HG02678 (cell line): Measurements from ENCODE around the gene ZBTB7A.

Experiments used
- ATAC-seq: cut with Tn5 transposase; IDR thresholded peaks from one replicate; pipeline ENCODE4 v1.9.1; 2021; ENCODE audit warnings: mild to moderate bottlenecking, moderate library complexity; ENCODE audit not compliant: unreplicated experiment

ZBTB7A gene

DNA sequence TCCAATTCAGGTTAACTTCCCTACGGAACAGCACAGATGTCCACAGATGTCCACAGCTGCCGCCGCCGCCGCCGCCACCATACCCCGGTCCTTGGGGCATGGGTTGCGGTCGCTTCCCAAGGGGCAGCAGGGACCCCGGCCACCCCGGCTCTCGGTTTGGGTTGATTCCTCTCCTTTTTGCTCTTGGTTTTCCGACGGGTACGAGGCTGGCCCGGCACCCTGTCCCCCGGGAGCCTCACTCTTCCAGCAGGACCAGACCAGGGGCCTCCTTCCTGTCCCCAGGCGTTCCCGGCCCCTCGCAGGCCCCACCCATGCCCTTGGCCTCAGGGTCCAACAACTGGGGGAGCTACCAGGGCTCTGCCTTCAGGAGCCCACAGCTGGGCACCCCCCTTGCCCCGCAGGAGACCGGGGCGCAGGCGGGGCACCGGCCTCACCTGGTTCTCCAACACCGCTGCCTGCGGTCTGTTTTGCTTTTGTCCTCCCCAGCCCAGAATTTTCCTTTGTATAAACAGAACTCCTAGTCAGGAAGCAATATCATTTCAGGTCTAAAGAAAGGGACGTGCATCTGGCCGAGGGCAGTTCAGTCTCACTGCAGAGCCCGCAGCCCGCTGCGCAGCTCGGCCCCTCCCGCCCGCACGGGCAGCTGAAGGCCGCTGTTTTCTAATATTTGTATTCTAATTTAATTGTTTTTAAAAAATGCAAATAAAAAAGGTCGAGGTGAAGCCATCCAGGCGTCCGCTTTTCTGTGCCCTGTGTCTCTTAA, 27.9 kb downstream of the ZBTB7A start:
- ATAC-seq, result no peak

DNA sequence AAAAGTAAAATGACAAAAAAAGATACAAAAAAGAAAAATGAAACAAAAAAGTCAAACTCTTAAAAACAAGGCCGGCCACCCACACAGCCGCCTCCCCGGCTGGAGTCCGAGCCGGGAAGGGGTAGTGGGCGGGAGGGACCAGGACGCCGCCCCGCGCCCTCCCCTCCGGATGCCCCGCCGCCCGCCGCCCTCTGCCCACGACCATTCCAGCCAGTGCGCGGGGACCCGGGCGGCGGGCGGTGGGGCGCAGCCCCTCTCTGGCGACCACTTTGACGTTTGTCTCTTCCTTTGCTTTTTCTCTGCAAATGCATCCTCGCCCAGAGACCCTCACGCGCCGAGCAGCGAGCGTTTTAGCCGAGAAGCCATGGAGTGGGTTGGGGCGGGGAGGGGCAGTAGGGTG, 28.6 kb downstream of the ZBTB7A start:
- no peak for ATAC-seq

DNA sequence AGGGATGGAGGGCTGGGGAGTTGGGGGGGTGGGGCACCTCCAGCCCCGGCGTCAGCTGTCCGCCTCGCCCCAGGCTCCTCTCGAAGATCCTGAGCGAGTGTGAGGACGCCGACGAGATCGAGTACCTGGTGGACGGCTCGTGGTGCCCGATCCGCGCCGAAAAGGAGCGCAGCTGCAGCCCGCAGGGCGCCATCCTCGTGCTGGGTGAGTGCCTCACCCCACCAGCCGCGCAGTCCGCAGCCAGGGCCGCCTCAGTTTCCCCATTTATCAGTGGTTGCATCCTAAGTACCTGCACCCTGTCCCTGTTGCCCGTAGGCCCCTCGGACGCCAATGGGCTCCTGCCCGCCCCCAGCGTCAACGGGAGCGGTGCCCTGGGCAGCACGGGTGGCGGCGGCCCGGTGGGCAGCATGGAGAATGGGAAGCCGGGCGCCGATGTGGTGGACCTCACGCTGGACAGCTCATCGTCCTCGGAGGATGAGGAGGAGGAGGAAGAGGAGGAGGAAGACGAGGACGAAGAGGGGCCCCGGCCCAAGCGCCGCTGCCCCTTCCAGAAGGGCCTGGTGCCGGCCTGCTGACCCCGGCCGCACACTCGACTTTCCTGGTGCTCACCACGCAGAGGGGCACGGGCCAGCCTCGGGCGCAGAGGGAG, 29.3 kb downstream of the ZBTB7A start:
- no peak for ATAC-seq

DNA sequence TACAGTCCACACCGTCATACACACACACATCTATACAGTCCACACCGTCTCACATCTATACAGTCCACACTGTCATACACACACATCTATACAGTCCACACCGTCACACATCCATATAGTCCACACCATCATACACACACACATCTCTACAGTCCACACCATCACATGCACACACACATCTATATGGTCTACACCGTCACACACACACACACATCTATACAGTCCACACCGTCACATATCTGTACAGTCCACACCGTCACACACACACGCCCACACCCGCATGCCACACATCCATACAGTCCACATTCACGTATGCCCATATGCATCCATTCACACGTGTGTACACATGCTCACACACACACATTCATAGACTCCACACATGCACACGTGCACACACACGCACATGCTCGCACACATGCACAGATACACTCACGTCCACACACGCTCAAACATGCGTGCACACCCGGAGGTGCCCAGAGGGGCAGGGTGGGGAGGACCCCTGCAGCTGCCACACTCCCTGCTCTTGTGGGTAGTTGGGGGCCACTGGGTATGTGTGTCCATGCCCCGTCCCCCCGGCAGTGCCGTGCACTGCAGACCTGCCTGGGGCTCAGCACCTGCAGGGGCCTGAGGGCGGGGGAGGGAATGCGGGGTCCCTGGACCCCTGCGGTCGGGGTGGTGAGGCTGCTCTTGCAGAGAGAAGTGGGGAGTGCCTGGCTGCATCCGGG, 30.0 kb downstream of the ZBTB7A start:
- ATAC-seq, result no peak

DNA sequence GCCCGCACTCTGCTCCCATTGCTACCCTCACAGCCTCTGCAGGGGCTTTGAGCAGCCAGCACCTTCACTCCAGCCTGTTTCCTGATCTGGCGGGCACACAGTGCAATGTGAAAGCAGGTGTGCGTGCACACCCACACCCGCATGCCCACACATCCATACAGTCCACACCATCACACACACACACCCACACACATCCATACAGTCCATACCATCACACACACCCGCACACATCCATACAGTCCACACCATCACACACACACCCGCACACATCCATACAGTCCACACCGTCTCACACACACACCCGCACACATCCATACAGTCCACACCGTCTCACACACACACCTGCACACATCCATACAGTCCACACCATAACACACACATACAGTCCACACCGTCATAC, 31.1 kb downstream of the ZBTB7A start:
- no peak for ATAC-seq

DNA sequence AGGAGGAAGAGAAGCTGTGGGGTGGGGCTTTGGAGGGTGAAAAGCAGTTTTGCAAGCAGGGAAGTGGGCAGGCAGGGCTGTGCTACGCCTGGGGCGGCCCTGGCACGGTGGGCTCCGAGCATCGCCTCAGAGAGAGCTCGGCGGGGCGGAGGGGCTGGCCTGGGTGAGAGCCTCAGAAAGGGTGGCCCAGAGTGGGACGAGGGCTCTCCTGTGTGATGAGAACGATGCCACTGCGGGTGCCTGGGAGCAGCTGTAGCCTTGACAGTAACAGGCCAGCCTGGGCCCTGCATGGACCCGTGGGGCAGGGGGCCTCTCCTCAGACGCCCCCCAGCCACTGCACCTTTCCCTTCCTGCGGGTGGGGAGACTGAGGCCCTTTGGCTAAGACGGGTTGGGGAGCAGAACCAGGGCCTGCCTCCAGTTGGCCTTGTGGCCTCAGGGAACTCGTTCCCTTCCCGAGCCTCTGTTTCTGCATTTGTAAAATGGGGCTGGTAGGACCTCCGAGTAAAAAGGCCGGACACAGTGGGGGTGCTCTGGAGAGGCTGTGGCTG, 31.6 kb downstream of the ZBTB7A start:
- ATAC-seq, result no peak

DNA sequence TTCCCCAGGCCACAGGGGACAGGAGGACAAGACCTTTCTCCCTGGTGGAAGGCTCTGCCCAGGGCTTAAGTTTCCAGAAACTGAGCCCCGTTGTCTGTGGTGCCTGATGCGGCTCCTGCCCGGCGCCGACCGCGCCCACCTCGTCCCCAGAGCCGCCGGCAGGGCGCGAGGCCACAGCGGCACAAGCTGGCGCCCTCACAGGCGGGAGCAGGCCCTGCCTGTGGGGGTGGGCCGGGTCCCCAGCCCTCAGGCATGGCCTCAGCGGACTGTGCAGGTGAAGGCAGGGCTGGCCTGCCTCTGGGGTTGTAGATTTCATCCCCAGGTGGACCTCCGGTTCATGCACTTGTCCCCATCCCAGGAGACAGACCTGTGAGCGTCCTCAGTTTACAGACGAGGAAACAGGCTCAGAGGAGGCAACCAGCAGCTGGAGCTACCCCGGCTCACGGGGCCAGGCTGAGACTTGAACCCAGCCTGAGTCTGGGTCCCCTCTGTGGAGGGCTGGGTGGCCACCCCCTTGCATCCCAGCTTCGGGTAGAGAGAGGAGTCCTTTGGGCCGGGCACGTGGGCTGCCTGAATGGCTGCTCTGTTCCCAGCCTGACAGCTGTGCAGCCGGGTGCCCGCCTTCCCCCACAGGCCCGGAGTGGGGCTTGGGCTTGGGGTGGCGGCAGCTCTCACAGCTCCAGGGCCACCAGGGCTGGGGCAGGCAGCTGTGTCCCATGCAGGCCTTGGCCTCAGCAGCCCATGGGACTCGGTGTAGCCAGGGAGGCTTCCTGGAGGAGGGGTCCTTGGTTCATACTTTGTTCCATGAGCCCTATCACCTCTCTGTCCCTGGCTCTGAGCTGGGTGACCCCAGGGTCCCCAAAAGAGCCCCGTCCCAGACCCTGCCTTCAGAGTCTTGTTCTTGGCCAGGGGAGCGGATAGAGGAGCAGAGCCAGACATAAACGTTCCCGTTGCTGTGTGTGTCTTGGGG, 32.4 kb downstream of the ZBTB7A start:
- ATAC-seq, result no peak

DNA sequence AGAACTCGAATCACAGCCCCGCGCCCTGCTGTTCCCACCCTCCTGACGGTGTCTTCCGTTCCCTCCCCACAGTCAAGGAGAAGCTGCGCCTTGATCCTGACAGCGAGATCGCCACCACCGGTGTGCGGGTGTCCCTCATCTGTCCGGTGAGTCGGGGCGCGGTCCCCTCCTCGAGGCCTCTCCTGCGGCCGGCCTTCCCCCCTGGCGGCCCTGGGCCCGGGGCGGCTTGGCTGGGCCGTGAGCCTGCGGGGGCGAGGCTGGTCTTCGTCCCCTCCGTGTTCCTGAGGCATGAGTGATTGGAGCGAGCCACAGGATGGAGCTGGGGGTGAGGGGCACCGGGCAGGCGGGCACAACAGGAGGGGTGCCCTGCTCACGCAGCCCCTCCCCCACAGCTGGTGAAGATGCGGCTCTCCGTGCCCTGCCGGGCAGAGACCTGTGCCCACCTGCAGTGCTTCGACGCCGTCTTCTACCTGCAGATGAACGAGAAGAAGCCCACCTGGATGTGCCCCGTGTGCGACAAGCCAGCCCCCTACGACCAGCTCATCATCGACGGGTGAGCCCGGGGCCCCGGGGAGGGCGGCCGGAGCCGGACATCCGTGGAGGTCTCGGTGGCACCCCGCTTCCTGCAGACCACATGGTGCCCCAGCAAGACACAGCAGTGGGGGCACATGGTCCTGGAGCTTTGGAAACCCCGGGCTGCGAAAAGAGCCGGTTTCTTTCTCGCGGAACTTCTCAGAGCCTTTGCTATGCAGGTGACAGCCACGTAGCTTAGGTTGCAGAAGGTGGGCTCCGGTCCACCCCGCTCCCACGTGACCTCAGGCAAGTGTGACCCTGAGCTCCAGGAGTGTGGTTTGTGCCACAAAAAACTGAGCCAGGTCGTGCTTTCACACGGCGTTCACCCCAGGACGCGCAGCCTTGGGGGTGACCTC, 33.4 kb downstream of the ZBTB7A start:
- ATAC-seq, result no peak

DNA sequence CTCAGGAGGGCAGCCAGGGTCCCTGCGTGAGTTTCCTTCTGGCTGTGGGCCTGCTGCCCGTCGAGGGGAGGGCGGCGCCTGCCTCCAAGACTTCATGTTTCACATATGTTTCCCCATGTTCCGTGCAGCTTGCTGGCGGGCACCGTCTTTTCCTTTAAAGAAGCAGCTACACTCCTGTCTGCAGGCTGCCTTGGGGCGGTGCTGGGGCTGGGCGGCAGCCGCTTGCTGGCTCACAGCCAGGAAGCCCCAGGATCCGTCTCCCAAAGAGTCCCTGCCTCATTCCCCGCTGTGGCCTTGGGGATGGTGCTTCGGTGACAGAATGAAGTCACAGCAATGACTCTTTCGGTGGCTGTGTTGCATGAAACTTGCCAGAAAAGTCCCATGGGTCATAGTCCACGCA, 34.3 kb downstream of the ZBTB7A start:
- no peak for ATAC-seq

DNA sequence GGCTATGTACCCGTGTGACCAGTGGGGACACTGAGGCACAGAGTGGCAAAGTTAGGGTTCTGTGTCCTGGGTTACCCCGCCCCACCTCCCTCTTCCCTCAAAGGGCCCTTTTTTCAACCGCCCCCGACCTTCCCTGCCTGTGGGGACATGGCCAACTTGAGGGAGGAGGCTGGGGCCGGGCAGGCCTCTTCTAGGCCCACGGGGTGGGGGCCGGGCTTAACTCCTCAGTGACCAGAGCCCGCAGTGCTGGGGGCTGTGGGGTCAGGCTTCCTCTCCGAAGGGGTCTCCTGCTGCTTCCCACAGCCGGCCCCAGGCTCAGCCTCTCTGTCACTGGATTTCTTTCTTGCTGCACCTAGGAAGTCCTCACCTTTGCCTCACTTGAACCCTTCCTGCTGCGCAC, 35.3 kb downstream of the ZBTB7A start:
- ATAC-seq, result no peak

DNA sequence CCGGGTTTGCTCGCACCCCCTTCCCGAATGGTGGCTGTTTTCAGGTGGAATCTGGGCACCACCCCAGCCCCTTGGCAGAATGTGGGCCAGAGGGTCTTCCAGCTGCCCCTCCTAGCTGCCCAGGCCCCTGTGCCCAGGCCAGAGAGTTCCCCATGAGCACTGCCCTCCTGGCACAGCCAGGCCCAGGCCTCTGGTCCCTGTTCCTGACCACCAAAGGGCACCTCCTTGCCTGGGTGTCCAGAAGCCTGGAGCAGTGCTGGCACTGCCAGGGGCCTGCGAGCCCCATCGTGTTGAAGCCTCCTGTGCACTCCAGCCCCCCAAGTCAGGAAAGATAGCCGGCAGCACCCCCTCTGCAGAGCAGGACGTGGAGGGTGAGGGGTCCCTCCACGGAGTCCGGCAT, 35.7 kb downstream of the ZBTB7A start:
- no peak for ATAC-seq

DNA sequence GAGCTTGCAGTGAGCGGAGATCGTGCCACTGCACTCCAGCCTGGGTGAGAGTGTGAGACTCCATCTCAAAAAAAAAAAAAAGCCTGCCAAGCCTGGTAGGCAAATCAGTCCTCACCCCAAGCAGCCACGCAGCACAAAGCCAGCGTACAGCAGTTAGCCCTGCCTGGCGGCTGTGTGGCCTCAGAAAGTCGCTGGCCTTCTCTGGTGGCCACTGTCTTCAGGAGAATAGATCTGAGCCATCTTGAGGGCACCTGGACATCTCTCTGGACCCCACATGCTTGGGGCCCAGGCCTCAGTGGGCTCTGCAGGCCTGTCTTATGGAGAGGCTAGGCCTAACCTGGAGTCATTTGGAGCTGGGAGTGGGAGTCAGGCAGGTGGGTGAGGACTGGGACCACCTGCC, 36.1 kb downstream of the ZBTB7A start:
- ATAC-seq, result no peak

DNA sequence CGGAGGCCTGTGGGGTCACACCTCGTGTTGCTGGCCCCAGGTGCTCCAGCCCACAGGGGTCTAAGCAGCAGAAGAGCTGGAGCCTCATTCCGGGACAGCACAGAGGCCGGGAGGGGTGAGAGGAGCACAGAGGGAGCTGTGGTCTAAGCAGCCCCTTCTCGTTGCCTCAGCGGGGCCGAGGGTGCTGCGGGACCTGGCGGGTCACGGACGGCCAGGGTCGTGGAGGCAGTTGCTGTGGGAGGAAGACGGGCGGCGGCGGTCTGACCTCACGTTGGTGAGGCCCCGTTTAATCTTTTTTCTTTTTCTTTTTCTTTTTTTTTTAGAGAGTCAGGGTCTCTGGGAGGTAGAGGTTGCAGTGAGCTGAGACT, 37.5 kb downstream of the ZBTB7A start:
- ATAC-seq, result no peak

DNA sequence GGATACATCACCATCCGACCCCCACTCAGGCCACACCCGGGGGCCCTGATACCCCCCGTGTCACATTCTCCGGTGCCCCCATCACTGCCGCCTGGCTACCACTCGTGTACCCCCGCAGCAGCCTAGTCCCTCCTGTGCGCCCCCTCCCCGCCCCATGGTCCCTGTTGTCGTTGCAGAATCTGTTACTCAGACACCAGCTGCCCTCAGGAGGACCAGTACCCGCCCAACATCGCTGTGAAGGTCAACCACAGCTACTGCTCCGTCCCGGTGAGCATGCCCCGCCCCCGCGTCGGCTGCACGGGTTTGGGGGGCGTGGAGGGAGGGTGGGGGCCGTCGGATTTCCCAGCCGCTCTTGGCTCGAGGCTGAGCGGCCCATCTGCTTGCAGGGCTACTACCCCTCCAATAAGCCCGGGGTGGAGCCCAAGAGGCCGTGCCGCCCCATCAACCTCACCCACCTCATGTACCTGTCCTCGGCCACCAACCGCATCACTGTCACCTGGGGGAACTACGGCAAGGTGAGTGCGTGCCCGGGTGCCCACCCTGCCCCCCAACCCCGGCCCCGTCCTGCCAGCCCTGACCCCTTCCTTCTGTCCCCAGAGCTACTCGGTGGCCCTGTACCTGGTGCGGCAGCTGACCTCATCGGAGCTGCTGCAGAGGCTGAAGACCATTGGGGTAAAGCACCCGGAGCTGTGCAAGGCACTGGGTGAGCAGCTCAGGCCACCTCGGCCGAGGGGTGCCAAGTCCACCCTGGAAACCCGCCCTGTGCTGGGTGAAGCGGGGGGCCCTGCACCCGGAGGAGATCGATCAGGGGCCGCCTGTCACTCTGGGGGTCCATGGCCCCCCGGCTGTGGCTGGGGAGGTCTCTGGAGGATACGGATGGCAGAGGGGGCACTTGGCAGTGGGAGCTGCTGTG, 38.1 kb downstream of the ZBTB7A start:
- no peak for ATAC-seq

DNA sequence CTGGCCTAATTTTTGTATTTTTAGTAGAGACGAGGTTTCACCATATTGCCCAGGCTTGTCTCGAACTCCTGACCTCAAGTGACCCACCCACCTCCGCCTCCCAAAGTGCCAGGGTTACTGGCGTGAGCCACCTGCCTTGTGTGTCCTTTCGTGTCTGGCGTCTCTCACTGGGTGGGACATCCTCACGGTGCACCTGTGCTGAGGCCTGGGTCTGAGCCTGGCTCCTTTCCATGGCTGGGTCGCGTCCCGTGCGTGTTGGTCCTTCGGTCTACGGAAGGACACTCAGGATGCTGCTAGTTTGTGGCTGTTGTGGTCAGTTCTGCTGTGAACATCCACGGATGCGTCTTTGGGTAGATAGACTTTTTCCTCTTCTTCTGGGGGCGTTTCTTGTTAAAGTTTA, 39.6 kb downstream of the ZBTB7A start:
- no peak for ATAC-seq

DNA sequence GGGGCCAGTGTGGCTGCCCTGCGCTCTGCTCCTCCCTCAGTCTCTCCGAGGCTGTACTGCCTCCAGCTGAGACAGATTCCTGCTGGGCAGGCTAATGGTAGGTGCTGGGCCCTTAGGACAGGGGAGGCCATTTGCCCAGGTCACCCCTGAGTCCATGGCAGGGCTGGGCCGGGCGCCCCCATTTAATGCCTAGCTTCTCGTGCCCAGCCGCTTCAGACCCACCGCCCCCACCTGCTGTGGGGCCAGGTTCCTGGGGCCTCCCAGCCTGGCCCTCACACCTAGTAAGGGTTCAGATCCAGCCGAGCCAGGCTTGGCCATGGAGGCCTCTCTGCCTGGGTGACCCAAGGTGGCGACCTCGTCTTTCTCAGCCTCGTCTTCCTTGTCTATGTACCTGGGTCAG, 41.4 kb downstream of the ZBTB7A start:
- no peak for ATAC-seq

DNA sequence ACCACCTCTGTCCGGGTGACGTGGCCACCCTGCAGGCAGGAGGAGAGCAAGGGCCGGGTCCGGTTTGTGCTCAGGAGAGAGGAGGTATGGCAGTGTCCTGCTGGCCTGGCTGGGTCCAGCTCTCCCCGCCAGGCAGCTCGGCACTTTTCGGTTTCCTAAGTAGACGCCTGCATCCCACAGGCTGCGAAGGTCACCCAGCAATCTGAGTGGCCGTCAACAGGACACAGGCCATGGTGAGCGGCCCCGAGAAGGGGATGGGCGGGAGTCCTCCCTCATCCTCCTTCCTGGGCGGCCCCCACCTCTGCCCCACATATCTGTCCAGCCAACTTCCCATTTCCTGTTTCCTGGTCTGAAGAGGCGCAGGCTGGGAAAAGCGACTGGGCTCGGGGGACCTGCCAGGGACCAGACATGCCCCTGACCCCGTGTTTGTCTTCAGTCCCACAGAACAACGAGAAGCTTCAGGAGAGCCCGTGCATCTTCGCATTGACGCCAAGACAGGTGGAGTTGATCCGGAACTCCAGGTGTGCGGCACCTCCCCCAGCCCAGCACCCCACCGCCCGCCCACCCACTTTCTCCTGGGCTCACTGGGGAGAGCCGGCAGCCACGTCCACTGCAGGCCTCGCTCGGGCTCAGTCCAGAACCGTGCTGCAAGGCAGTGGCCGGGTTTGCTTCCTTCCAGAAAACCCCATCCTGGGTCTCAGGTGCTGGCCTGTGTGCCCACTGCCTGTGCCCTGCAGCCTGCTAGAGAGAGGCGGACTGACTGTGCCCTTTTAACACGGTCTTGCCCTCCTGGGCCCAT, 42.9 kb downstream of the ZBTB7A start:
- no peak for ATAC-seq

DNA sequence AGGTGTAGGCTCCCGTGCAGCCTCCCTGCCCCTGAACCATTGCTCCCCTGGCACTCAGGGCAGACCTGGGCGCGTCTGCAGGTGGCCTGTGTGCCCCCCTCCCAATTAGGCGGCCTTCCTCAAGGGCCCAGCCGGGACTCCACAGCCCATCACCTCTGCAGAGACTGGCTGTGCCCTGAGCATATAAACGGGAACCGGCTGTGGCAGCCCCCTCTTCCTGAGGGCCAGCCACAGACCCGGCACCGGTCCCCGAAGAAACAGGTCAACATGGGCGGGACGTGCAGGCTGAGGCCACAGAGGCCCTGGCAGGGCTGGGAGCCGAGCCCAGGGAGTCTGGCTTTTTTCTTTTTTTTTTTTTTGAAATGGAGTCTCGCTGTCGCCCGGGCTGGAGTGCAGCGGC, 47.1 kb downstream of the ZBTB7A start:
- ATAC-seq, result no peak
